ENCODE results near the gene SYCE3. TPM values are rescaled to one million over a fixed set of nuclear protein-coding genes. Genes with fewer than 3 reads are reported as not detected.

Gene SYCE3
- total and polyA plus RNA-seq, 2 experiments from 2014 or later, result not detected

DNA sequence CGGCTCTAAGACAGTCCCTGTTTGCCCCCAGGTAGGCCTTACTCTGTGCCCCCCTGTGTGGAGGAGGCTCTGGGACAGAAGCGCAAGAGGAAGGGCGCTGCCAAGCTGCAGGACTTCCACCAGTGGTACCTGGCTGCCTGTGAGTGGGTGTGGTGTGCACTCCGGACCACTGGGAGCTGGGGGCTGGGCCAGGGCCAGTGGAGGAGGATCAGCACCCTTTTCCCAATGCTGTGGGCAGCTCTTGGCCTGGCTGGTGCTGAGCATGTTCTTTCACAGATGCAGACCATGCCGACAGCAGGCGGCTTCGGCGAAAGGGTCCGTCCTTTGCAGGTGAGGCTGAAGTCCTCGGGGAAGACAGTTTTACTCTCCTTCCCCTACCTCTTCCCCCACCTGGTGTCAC, 41.0 kb downstream of the SYCE3 start:
- DNase-seq (ENCODE audit: low spot score), result no peak
- Histone ChIP-seq H2AFZ (no peak overlapping the region), H3K4me3 (no peak overlapping the region), H3F3A (replicated peaks; ENCODE audit: low read depth) (peaks cover 4% of the 10 kb centered on the region), H3K27me3 (ENCODE audit: insufficient read depth) (peaks cover 2% of the 10 kb centered on the region; the same call in 1 of the 2 replicates), H3K4me2 (no peak overlapping the region), H3K4me1 (ENCODE audit: insufficient read depth) (no peaks in the 10 kb centered on the region; the same call in 1 of the 2 replicates), H3K27ac (ENCODE audit: low read depth) (no peak overlapping the region), H3K36me3 (ENCODE audit: insufficient read depth) (no peaks in the 10 kb centered on the region; the same call in 1 of the 2 replicates), H3K79me2 (replicated peaks; ENCODE audit: insufficient read depth) (0 out of 2 replicates have a peak, but pooled peaks cover 1% of the 10 kb centered on the region), H4K20me1 (replicated peaks; ENCODE audit: insufficient read depth) (no peaks in the 10 kb centered on the region; the same call in 1 of the 2 replicates), H3K9me2 (ENCODE audit: insufficient read depth) (no peaks in the 10 kb centered on the region)
- Mint-ChIP-seq H3K4me3 (no peak overlapping the region), H3K36me3 (ENCODE audit: low read depth) (peaks cover 22% of the 10 kb centered on the region), H3K27ac (no peak overlapping the region), H3K9me3 (peaks cover 4% of the 10 kb centered on the region; the same call in 1 of the 3 replicates), H3K27me3 (ENCODE audit: insufficient read depth, low read depth, poor library complexity) (peaks cover 10% of the 10 kb centered on the region), H3K4me1 (peaks cover 5% of the 10 kb centered on the region)
- no peak for ATAC-seq
- TF ChIP-seq, protein P1, sequence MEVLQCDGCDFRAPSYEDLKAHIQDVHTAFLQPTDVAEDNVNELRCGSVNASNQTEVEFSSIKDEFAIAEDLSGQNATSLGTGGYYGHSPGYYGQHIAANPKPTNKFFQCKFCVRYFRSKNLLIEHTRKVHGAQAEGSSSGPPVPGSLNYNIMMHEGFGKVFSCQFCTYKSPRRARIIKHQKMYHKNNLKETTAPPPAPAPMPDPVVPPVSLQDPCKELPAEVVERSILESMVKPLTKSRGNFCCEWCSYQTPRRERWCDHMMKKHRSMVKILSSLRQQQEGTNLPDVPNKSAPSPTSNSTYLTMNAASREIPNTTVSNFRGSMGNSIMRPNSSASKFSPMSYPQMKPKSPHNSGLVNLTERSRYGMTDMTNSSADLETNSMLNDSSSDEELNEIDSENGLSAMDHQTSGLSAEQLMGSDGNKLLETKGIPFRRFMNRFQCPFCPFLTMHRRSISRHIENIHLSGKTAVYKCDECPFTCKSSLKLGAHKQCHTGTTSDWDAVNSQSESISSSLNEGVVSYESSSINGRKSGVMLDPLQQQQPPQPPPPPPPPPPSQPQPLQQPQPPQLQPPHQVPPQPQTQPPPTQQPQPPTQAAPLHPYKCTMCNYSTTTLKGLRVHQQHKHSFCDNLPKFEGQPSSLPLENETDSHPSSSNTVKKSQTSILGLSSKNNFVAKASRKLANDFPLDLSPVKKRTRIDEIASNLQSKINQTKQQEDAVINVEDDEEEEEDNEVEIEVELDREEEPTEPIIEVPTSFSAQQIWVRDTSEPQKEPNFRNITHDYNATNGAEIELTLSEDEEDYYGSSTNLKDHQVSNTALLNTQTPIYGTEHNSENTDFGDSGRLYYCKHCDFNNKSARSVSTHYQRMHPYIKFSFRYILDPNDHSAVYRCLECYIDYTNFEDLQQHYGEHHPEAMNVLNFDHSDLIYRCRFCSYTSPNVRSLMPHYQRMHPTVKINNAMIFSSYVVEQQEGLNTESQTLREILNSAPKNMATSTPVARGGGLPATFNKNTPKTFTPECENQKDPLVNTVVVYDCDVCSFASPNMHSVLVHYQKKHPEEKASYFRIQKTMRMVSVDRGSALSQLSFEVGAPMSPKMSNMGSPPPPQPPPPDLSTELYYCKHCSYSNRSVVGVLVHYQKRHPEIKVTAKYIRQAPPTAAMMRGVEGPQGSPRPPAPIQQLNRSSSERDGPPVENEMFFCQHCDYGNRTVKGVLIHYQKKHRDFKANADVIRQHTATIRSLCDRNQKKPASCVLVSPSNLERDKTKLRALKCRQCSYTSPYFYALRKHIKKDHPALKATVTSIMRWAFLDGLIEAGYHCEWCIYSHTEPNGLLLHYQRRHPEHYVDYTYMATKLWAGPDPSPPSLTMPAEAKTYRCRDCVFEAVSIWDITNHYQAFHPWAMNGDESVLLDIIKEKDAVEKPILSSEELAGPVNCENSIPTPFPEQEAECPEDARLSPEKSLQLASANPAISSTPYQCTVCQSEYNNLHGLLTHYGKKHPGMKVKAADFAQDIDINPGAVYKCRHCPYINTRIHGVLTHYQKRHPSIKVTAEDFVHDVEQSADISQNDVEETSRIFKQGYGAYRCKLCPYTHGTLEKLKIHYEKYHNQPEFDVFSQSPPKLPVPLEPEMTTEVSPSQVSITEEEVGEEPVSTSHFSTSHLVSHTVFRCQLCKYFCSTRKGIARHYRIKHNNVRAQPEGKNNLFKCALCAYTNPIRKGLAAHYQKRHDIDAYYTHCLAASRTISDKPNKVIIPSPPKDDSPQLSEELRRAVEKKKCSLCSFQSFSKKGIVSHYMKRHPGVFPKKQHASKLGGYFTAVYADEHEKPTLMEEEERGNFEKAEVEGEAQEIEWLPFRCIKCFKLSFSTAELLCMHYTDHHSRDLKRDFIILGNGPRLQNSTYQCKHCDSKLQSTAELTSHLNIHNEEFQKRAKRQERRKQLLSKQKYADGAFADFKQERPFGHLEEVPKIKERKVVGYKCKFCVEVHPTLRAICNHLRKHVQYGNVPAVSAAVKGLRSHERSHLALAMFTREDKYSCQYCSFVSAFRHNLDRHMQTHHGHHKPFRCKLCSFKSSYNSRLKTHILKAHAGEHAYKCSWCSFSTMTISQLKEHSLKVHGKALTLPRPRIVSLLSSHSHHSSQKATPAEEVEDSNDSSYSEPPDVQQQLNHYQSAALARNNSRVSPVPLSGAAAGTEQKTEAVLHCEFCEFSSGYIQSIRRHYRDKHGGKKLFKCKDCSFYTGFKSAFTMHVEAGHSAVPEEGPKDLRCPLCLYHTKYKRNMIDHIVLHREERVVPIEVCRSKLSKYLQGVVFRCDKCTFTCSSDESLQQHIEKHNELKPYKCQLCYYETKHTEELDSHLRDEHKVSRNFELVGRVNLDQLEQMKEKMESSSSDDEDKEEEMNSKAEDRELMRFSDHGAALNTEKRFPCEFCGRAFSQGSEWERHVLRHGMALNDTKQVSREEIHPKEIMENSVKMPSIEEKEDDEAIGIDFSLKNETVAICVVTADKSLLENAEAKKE (CRISPR knock-in tag; IDR thresholded peaks at IDR 0.05), result no peak
- TF ChIP-seq EZH2phosphoT487 (IDR thresholded peaks at IDR 0.05; ENCODE audit: unreplicated experiment) (no peak), ZNF114 (CRISPR knock-in tag; IDR thresholded peaks at IDR 0.05) (no peak), CREB1 (CRISPR knock-in tag; IDR thresholded peaks at IDR 0.05; ENCODE audit: low read depth) (no peak), JUNB (IDR thresholded peaks at IDR 0.05; ENCODE audit: unreplicated experiment) (no peak), ZNF331 (CRISPR knock-in tag; IDR thresholded peaks at IDR 0.05; ENCODE audit: low read depth) (no peak), POLR2AphosphoS5 (IDR thresholded peaks at IDR 0.05; ENCODE audit: low read depth) (no peak), EZH2 (IDR thresholded peaks at IDR 0.05; ENCODE audit: low read depth, unreplicated experiment) (no peak), NANOG (IDR thresholded peaks at IDR 0.05; ENCODE audit: borderline replicate concordance) (no peak), STAT1 (IDR thresholded peaks at IDR 0.05; ENCODE audit: unreplicated experiment) (no peak)
- TF ChIP-seq, protein P2, sequence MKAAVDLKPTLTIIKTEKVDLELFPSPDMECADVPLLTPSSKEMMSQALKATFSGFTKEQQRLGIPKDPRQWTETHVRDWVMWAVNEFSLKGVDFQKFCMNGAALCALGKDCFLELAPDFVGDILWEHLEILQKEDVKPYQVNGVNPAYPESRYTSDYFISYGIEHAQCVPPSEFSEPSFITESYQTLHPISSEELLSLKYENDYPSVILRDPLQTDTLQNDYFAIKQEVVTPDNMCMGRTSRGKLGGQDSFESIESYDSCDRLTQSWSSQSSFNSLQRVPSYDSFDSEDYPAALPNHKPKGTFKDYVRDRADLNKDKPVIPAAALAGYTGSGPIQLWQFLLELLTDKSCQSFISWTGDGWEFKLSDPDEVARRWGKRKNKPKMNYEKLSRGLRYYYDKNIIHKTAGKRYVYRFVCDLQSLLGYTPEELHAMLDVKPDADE (IDR thresholded peaks at IDR 0.05), result no peak
- TF ChIP-seq, protein P3, sequence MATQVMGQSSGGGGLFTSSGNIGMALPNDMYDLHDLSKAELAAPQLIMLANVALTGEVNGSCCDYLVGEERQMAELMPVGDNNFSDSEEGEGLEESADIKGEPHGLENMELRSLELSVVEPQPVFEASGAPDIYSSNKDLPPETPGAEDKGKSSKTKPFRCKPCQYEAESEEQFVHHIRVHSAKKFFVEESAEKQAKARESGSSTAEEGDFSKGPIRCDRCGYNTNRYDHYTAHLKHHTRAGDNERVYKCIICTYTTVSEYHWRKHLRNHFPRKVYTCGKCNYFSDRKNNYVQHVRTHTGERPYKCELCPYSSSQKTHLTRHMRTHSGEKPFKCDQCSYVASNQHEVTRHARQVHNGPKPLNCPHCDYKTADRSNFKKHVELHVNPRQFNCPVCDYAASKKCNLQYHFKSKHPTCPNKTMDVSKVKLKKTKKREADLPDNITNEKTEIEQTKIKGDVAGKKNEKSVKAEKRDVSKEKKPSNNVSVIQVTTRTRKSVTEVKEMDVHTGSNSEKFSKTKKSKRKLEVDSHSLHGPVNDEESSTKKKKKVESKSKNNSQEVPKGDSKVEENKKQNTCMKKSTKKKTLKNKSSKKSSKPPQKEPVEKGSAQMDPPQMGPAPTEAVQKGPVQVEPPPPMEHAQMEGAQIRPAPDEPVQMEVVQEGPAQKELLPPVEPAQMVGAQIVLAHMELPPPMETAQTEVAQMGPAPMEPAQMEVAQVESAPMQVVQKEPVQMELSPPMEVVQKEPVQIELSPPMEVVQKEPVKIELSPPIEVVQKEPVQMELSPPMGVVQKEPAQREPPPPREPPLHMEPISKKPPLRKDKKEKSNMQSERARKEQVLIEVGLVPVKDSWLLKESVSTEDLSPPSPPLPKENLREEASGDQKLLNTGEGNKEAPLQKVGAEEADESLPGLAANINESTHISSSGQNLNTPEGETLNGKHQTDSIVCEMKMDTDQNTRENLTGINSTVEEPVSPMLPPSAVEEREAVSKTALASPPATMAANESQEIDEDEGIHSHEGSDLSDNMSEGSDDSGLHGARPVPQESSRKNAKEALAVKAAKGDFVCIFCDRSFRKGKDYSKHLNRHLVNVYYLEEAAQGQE (IDR thresholded peaks at IDR 0.05; ENCODE audit: unreplicated experiment), result no peak
- TF ChIP-seq, protein P4, sequence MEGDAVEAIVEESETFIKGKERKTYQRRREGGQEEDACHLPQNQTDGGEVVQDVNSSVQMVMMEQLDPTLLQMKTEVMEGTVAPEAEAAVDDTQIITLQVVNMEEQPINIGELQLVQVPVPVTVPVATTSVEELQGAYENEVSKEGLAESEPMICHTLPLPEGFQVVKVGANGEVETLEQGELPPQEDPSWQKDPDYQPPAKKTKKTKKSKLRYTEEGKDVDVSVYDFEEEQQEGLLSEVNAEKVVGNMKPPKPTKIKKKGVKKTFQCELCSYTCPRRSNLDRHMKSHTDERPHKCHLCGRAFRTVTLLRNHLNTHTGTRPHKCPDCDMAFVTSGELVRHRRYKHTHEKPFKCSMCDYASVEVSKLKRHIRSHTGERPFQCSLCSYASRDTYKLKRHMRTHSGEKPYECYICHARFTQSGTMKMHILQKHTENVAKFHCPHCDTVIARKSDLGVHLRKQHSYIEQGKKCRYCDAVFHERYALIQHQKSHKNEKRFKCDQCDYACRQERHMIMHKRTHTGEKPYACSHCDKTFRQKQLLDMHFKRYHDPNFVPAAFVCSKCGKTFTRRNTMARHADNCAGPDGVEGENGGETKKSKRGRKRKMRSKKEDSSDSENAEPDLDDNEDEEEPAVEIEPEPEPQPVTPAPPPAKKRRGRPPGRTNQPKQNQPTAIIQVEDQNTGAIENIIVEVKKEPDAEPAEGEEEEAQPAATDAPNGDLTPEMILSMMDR (conservative IDR thresholded peaks at IDR 0.05; ENCODE audit: low read depth in 2 of 2), result no peak

Data from GM23338 (cell line).